PFSK-1 (cell line): ENCODE results near the gene CDKL2.

Source experiments
- FOXP2 ChIP-seq: optimal IDR thresholded peaks from 2 replicates; pipeline ENCODE3; 2011; ENCODE audit warnings: borderline replicate concordance, control low read depth, inconsistent platforms; ENCODE audit not compliant: insufficient read depth; ENCODE audit errors: extremely low read length, extremely low read depth
- POLR2AphosphoS5 ChIP-seq: IDR thresholded peaks from 2 replicates; pipeline ENCODE4 v1.6.1; 2012; ENCODE audit warnings: low read depth, mild to moderate bottlenecking, control low read depth, low read length, moderate library complexity
- REST ChIP-seq, 2 experiments: IDR thresholded peaks; 2 replicates each; pipeline versions ENCODE4 v1.6.1 to v1.8.0; 2011 to 2012; ENCODE audit warnings: low read depth in 2 of 2, low read length in 2 of 2, control low read depth in 1 of 2, inconsistent platforms in 1 of 2, mild to moderate bottlenecking in 1 of 2, moderate library complexity in 1 of 2; ENCODE audit not compliant: insufficient read depth in 1 of 2
- SIN3A ChIP-seq: IDR thresholded peaks from 2 replicates; pipeline ENCODE4 v1.6.1; 2012; ENCODE audit warnings: mild to moderate bottlenecking, low read length, moderate library complexity, borderline replicate concordance; ENCODE audit not compliant: insufficient read depth
- TAF1 ChIP-seq: IDR thresholded peaks from 2 replicates; pipeline ENCODE4 v1.6.1; 2012; ENCODE audit warnings: low read length, control low read depth, borderline replicate concordance; ENCODE audit not compliant: insufficient read depth

CDKL2 gene

GRCh38 chr4:75557696-75558095 is 72.6 kb downstream of the CDKL2 start:
- TF ChIP-seq POLR2AphosphoS5 (no peak), TAF1 (no peak), SIN3A (no peak), REST (IDR thresholded peaks at IDR 0.05; ENCODE audit: insufficient read depth in 1 of 2, low read depth in 2 of 2, low read length in 2 of 2) (no peak), FOXP2 (no peak)

- no peak for TF ChIP-seq REST (IDR thresholded peaks at IDR 0.05; ENCODE audit: insufficient read depth in 1 of 2, low read depth in 2 of 2, low read length in 2 of 2)
- no peak for TF ChIP-seq SIN3A
- no peak for TF ChIP-seq TAF1
- TF ChIP-seq FOXP2 = no peak
- no peak for TF ChIP-seq POLR2AphosphoS5
Measured at GRCh38 chr4:75555294-75556164, 74.8 kb downstream of the CDKL2 start, which contains the start of gene ODAPH. TSS of gene ODAPH (plus strand) at chr4:75556066. CDS start at chr4:75556083, 17 bp downstream.

DNA sequence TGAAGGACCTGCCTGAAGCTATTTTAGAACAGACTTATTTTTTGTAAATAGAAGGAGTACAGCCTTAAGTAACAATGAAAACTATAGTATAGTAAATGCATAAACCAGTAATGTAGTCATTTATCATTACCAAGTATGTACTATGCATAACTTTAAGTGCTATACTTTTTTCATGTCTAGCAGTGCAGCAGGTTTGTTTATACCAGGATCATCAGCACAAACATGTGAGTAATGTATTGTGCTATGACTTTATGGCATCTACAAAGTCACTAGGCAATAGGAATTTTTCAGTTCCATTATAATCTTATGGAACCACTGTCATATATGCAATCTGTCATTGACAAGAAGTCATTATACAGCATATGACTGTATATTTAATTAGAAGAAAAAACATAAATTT is 77.9 kb downstream of the CDKL2 start:
- TF ChIP-seq FOXP2 = no peak
- no peak for TF ChIP-seq POLR2AphosphoS5

DNA sequence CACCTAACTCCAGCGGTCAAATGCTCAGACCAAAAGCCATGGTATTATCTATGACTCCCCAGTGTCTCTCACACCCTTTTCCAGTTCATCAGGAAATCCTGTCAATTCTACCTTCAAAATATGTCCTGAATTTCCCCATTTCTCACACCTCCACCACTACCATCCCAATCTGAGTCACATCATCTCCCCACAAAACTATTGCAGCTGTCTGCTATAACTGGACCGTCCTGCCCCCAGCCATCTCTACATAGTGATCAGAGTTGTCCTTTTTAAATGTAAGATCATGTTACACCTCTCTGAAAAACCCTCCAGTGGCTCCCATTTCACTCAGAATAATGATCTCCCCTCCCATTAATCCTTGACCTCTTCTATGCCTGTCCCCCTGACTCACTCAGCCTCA is 81.3 kb downstream of the CDKL2 start:
- TF ChIP-seq FOXP2 (no peak), REST (IDR thresholded peaks at IDR 0.05; ENCODE audit: insufficient read depth in 1 of 2, low read depth in 2 of 2, low read length in 2 of 2) (no peak), POLR2AphosphoS5 (no peak)

DNA sequence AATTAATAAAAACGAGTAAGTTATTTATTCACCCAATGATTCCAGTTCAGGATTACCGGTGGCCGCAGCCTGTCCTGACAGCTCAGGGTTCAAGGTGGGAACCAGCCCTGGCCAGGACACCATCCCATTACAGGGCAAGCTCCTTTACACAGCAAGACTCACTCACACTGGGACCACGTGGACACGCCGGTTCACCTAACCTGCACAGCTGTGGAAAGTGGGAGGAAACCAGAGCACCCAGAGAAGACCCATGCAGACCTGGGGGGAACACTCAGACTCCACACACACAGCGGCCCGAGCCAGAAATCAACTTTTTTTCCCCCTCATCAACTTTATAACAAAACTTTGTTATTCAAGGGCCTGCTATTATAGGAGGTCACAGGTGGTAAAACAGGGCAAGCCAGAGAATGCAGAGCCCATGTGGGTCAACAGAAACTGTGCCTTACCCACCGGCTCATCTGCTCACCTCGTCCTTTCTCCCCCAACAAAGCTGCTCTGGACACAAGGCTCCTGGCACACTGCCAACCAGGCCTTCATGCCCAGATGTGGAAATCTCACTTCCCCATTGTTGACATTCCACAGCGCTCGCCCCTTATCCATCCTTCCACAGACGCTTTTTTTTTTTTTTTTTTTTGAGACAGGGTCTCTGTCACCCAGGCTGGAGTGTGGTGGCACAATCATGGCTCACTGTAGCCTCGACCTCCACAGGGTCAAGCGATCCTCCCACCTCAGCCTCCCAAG is 82.5 kb downstream of the CDKL2 start:
- TF ChIP-seq SIN3A (no peak), TAF1 (no peak), FOXP2 (no peak), REST (IDR thresholded peaks at IDR 0.05; ENCODE audit: insufficient read depth in 1 of 2, low read depth in 2 of 2, low read length in 2 of 2) (no peak), POLR2AphosphoS5 (no peak)
